ENCODE data around the gene PTPRE.

PTPRE gene

DNA sequence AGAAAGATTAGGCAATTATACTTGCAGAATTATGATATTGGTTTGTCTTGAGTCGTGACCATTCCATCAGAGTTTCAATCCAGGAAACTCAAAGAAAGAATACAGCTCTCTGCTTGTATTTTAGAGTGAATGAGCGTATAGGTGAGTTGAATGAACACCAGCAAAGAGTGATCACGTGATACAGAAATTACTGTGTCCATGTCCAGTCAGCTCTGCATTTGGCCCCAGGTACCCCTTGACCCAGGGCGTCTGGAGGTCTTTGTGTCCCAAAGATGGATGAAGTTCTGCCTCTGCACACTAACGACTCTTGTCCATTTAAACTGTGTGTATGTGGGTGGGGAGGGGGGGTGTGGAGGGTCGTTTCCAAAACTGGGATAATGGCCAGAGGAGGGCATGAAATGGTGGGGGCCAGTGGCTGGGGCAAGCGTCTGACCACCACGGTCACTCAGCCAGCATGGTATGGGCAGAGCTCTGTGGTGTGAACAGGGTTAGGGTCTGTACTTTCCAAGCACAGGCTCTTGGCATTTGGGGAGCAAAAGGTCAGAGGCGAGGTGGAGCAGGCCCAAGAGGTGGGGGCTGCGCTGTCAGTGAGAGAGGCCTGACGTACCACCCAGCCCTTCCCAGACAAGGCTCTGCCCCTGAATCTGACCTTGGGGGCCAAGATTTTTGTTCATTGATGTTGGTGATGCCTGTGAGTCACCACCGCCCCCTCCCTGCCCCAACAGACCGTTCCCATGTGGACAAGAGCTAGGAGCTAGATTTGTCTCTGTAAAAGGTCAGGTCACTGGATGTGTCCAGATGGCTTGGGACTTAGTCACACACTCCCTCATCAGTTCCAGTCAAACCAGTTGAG lies 1.4 kb downstream of the PTPRE start:
- DNase-seq (no peak), ATAC-seq (no peak)

DNA sequence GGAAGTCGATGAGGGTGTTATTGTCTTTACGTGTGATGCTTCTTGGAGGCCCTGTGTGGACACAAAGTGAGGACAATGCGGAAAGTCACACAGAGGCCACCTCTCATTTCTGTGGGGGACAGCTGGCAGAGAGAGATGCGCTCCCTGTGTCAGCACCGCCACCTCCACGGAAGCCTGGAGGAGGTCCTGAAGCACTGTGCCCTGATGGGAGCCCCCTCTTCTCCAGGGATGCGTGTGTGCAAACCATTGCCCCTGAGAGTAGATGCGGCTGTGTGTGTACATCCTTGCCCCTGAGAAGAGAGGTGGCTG lies 2.0 kb downstream of the PTPRE start:
- DNase-seq (no peak), ATAC-seq (no peak)

- DNase-seq (no peak), ATAC-seq (no peak)
Measured at GRCh38 chr10:127909716-127910463, 3.0 kb downstream of the PTPRE start.

DNA sequence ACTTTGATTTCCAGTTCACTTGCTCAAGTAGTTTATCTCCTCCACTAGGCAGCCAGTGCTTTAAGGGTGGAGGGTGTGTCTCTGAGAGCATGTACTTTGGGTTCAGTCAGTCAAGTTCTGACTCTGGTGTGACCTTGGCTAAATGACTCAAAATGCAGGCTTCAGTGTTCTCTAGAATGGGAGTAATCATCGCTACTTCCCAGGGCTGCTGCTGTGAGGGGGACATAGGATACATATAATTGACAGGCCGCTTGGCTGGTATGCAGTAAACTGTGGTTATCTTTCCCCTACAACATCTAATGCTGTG lies 3.5 kb downstream of the PTPRE start:
- no peak for DNase-seq
- ATAC-seq = no peak

DNA sequence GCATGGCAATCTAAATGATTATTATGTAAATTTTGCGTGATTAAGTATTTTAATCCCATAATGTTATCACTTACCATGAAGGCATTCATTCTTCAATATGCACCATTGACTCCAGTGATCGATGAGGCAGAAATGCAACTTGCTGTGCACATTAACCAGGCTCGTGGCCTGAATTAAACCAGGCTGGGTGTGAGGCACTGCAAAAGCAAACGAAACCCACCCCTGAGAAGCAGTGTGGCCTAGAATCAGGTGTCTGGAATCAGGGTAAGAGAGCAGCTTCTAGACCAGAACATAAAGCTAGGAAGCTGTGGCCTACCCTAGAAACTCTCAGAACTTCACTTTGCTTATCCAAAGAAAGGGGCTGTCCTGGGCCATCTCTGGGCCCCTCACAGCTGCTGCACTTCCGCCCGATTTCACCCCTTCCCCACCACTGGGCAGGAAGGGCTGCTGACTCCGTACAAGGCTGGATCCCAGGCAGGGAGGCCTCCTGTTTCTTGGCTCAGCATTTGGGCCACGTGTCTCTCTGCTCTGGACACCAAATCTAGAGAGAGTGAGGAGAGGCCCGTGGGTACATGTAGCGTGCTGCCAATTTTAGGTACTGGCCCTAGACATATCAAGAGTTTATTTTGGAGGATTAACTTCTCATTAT lies 4.4 kb downstream of the PTPRE start:
- ATAC-seq (no peak), DNase-seq (no peak)

DNA sequence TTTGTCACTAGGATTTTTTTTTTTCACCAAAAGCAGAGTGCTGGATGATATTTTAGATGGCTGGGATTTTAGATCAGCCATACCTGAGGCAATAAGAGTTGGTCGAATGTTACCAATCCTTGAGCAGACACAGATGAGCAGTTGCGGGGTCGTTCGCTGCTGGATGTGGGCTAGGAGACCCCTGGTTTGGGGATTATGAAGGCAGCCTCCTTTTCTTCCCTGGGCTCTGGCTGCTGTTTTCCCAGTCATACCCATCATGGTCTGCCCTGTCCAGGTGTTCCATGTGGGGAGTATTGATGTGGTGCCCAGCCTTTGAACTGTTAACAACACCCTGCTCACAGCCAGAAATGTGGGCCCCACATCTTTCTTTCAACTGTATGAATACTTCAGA lies 5.0 kb downstream of the PTPRE start:
- DNase-seq (no peak), ATAC-seq (no peak)

- DNase-seq (no peak), ATAC-seq (no peak)
Measured at GRCh38 chr10:127912607-127913367, 5.9 kb downstream of the PTPRE start.

DNA sequence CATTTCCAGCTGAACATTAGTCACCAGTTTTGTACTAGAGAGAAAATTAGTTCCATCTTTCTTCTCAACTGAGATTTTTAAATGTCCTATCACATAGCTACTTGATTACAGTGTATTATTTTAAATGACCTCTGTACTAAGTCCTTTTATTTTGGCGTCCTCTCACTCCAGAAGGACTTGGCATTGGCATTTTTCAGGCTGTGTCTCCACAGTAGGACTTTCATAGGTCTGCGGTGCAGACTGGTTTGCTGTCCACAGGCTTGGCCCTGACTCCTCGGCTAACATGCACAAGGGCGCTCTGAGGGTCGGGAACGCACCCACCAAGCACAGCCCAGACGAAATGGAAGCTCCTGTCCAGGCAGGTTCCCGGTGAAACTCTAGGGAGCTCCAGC lies 6.5 kb downstream of the PTPRE start:
- no peak for DNase-seq
- ATAC-seq = no peak

- no peak for DNase-seq
- ATAC-seq = no peak
Measured at GRCh38 chr10:127915324-127915723, 8.4 kb downstream of the PTPRE start.

DNA sequence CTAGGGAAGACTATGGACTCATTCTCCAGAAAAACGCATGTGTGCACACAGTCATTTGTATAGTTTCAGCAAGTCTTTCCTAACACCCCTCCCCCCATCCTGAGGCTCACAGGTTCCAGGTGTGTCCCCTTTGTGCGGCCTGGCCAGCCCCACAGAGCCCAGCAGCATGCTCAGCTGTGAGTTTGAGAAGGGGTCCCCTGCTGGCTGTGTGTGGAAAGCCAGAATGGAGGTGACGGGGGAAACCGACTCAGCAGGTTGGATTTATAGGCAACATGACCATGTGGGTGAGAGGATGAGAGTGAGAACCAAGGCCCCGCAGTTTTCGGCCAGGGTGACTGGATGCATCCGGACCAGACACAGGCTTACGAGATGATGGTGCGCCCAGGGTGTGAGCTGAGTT lies 9.9 kb downstream of the PTPRE start:
- ATAC-seq (no peak), DNase-seq (no peak)

GRCh38 chr10:127918572-127918971 lies 11.7 kb downstream of the PTPRE start:
- DNase-seq (no peak), ATAC-seq (no peak)

GRCh38 chr10:127919418-127920271 lies 12.7 kb downstream of the PTPRE start:
- no peak for DNase-seq
- ATAC-seq = peak; percentile 38

- peak; percentile 22 for ATAC-seq
- DNase-seq = no peak
Measured at GRCh38 chr10:127920306-127921074, 13.6 kb downstream of the PTPRE start.

DNA sequence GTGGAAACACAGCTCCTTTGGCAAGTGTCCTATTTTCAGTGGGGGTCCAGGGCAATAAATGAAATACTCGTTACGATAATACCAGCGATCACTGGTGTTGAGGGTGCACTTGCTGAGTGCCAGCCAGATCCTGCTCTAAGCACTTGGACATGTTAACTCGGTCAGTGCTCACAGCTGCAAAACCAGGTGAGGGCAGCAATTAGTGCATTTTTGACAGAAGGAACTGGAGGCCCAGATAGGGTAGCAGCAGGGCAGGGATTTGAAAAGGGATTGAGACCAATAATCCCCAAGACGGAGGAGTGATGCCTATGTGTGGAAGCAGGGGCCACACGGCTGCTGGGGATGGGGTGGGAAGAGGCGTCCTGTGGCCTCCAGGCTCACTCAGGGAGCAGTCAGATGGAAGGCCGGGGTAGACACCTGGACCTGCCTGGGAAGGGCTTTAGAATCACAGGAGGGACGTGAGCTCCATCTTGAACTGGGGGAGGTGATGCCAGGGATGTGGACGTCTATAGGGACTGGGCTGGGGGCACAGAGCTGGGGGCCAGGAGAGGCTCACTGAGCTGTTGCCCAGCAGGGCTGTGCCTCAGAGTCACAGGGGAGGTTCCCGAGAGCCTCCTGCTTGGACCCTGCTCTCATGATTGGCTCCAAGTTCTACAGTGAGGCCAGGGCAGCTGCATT lies 14.3 kb downstream of the PTPRE start:
- no peak for DNase-seq
- no peak for ATAC-seq

GRCh38 chr10:127921753-127922145 lies 14.8 kb downstream of the PTPRE start:
- ATAC-seq = no peak

DNA sequence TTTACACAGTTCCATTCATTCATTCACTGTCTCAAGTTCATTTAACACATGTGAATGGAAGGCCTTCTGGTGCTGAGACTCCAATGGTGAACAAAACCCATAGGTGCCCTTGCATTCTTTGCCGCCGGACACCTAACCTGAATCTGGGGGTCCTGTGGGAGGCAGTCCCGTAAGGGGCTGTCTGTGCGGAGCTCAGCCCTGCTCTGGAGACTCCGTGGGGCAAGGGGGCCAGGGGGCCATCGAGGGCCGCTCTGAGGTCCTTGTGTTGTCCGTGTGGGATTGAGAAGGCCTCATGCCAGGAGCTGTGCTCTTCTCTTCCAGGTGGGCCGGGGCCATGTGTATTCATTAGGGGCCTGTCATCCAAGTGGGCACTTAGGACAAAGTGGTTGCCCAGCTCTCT lies 15.3 kb downstream of the PTPRE start:
- ATAC-seq (no peak), DNase-seq (no peak)

More at GRCh38 chr10:127921753-127922145, 14.8 kb downstream of the PTPRE start:
- DNase-seq = no peak

- DNase-seq (no peak), ATAC-seq (no peak)
Measured at GRCh38 chr10:127922675-127923366, 15.9 kb downstream of the PTPRE start.

DNA sequence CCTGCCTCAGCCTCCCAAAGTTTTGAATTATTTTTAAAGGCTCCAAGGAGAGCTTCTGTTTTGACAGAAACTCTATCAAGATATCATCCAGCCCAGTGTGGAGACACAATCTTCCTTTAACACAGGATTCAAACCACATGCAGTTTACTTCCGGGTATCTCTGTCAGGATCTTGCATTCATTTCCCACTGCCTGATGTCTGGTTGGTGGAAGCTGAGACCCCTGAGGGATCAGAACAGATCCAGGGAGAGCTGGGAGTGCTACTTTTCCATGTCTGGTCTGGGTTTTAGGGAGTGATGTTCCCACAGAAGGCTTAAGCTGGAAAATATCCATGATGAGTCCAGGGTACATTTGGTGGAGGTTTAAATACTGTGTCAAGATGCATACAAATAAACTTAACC lies 16.7 kb downstream of the PTPRE start:
- ATAC-seq = no peak

DNA sequence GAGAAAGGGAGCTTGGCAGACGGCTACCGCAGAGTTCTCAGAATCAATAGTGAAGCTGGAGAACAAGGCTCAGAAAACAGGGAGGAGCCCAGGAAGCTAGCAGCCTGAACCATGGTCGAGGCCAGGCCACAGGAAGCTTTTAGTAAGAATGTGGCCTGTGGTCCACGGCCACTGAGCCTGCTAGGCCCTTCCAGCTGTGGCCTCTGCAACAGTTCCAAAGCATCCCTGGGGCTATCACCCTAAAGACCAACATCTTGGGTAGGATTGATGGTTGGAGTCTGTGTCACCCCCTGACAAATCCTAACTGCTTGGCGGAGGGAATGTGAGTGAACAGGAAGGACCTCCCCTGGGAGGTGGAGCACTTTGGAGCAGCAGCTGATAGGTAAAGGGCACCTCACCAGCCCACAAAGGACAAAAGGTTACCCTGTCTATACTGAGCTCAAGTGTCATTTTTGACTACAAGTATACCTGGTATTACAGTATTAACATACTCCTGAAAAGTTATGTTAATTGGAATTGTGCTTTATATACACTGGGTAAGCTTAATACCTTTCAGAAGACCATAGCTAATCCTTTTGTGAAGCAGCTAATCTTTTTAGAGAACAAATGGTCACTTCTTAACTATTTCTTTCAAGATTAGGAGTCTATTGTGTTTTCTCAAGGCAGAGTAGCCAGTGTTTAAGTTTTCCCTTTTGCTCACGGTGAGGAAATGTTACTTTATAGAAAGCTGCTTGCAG lies 18.7 kb downstream of the PTPRE start:
- ATAC-seq (no peak), DNase-seq (no peak)

More for the DNA sequence above, 16.7 kb downstream of the PTPRE start:
- no peak for DNase-seq

Measured in stimulated activated naive CD8-positive, alpha-beta T cell treated with anti-CD3 and anti-CD28 coated beads, Interleukin-15, Interleukin-2, amounts not matched to agents 100 U/mL and 50 U/mL, for 24 hours (primary cell).